Stimulated activated CD8-positive, alpha-beta memory T cell treated with anti-CD3 and anti-CD28 coated beads, Interleukin-4, amount 100 ng/mL, for 48 hours (primary cell): ENCODE data around the gene YEATS2.
"Not testable (repeated sequence)": the region's sequence is repeated elsewhere in the genome, so short reads cannot be mapped to it uniquely, and the experiment has no call there.

ENCODE experiments used
- DNase-seq: peaks from one replicate; pipeline ENCODE4 v3.0.0-alpha.2; 2020

The YEATS2 gene

DNA sequence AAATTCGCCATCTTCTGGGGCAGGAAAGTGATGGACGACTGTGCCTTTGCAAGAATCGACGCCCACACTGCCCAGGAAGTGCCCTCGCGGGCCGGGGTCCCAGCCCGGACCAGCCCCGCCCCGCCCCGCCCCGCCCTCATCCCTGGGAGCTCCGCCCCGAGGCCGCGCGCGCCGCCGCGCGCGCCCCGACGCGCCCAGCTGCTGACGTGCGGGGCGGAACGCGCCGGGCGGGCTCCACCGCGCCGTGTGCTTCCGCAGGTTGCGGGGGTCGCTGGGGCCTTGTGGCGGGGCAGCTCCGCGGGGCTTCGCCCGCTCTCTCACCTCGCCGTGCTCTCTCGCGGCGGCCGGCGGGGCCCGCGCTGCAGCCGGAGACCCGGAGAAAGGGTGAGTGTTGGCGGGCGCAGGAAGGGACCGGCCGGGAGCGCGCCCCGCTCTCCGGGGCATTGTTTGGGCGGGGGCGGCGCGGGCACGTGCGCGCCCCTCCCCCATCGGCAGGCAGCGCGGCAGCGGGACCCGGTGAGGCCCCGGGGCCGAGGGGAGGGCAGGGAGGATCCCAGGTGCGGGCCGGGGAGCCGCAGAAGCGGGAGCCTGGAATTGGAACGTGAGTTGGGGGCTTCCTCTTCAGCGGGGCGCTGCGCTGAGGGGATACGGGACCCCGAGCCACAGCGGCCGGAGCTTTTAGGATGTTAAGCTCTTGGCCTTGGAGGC, at the start of gene YEATS2:
Gene YEATS2 (plus strand): TSS at position 188 of the 708 bp plus-strand sequence. CDS start 17,366 bp downstream, outside the sequence.
- peak; percentile 82 for DNase-seq

DNA sequence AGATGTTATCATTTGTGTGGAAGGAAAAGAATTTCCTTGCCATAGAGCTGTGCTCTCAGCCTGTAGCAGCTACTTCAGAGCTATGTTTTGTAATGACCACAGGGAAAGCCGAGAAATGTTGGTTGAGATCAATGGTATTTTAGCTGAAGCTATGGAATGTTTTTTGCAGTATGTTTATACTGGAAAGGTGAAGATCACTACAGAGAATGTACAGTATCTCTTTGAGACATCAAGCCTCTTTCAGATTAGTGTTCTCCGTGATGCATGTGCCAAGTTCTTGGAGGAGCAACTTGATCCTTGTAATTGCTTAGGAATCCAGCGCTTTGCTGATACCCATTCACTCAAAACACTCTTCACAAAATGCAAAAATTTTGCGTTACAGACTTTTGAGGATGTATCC, 47.0 kb upstream of the YEATS2 start:
- DNase-seq, result no peak

DNA sequence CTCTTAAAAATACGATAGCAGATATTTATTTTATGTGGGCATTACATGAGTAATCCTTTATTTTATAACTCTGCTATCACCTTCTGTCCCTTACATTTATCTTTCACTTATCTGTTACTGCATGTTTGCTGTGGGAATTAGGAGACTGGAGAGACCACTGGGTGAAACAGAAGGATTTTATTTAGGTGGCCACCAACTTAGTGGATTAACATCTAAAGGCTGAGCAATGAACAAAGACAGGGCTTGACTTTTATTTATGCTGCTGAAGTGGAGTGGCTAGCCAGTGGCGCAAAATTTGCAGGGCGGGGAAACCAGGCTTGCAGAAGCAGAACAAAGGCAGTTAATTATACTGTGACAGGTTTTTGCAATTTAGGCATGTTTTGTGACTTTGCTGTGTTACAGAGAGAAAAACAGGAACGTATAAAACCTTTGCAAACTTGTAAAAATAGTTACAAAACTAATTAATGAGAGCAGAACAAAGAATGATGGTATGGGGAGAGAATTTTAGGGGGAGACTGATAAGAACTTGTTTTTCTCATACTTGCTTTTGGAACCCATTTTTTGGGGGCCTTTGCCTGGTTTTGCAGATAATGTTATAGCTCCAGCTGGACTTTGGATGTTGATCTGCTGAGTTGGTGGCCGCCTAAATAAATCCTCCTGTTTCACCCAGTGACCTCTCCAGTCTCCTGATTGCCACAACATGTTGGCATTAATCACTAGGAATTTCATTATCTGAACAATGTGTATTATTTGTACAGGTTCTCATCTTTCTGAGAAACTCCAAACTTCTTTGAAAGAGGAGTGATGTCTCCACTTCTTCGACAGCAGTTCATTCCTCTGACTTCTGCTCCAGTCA, 44.2 kb upstream of the YEATS2 start:
- no peak for DNase-seq

DNA sequence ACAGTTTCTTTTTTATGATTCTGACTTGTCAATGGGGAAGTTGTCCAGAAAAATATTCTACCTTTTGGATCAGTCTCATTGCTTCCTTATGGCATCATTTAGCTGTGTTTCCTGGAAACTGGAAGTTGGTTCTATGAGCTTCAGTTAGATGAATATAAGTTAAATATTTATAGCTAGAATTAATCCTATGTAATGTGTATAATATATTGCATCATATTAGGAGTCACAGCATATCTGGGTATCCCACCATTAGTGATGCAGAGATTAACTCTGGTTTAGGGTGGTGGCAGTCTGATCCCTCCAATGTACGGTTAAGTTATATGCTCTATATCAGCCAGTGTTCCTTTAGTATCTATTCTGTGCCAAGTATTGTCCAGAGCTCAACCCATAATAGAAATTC, 42.9 kb upstream of the YEATS2 start:
- DNase-seq, result no peak

DNA sequence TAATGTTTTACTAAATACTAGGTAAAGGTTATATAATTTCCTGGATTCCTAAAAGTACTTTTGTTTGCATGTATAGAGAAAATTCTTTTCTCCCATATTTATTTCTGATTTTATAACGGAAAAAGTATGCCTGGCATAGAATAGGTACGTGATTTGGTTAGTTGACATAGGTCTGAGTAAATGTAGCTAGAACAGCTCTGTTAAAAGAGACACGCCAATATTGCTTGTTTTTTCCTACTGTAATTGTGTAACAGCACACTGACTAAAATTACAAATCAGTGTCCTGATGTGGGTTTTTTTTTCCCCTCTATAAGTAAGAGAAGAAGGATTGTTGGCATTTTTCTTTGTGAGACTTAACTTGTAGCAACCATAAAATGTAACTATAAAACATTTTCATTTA, 35.5 kb upstream of the YEATS2 start:
- DNase-seq, result no peak

DNA sequence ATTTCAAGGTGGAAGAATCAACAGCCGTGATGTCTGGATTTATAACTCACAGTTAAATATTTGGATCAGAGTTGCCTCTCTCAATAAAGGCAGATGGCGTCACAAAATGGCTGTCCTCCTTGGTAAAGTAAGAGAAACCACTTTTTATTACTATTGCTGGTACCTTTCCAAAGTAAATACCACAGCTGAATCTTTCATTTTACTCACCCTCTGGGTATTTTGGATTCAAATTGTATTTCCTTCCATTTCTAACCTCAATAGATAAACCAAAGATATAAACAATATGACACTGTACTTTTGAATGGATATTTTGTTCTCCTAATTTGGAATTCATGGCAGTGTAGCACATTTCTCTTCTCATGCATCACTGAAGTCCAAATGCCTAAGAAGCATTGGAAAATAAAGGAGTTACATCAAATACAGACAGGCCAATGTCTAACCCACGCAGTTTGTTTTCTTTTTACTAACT, 32.6 kb upstream of the YEATS2 start:
- DNase-seq, result no peak

DNA sequence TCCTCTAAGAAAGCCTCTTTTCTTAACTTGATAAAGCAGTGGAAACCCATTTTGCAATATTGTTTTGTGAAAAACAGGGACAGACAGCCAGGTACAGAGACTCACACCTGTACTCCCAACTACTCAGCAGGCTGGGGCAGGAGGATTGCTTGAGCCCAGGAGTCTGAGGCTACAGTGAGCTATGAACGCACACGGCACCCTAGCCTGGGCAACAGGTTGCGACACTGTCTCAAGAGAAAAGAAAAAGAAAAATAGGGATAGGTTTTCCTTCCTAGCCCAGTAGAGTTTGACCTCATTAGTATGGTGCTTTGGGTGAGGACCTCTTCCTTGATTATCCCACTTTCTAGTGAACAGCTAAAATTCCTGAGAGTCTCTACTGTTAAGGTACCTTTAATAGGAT, 17.5 kb upstream of the YEATS2 start:
- no peak for DNase-seq

DNA sequence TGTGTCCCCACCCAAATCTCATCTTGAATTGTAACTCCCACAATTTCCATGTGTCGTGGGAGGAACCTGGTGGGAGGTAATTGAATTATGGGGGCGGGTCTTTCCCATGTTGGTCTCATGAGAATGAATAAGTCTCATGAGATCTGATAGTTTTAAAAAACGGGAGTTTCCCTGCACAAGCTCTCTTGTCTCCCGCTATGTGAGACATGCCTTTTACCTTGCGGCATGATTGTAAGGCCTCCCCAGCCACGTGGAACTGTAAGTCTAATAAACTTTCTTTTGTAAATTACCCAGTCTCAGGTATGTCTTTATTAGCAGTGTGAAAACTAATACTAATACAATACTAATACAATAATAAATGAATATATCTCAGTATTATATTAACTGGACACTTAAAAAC, 9.9 kb upstream of the YEATS2 start:
- DNase-seq, result no peak

DNA sequence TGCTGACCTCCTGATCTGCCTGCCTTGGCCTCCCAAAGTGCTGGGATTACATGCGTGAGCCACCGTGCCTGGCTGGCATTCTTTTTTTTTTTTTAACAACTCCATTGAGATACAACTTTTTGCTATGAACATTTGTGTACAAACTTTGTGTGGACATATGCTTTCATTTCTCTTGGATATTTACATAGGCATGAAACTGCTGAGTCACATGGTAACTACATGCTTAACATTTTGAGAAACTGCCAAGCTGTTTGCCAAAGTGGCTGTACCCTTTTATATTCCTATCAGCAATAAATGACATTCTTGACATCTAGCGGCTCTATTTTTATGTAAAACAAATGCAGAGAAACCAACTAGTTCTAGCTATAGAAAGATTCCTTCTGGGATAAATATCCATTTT, 8.7 kb upstream of the YEATS2 start:
- no peak for DNase-seq

DNA sequence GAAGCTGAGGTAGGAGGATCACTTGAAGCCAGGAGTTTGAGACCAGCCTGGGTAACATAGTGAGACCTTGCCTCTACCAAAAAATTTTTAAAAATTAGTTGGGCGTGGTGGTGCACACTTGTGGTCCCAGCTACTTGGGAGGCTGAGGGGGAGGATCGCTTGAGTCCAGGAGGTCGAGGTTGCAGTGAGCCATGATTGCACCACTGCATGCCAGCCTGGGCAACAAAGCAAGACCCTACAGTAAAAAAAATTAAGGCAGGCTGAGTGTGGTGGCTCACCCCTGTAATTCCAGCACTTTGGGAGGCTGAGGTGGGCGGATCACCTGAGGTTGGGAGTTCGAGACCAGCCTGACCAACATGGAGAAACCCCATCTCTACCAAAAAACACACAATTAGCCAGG, 8.0 kb upstream of the YEATS2 start:
- not testable (repeated sequence) for DNase-seq

DNA sequence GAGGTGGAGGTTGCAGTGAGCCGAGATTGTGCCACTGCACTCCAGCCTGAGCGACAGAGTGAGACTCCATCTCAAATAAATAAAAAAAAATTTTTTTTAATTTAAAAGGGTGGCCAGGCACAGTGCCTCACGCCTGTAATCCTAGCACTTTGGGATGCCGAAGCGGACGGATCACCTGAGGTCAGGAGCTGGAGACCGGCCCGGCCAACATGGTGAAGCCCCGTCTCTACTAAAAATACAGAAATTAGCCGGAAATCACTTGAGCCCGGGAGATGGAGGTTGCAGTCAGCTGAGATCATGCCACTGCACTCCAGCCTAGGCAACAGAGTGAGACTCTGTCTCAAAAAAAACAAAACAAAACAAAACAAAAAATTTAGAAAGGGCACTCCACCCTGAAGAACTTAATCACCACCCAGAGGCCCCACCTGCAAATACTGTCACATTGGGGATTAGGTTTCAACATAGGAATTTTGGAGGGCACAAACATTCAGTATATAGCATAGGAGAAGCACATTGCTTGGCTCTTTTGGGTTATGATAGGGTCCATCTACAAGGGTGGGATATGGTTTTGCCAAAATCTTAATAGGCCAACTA, 7.1 kb upstream of the YEATS2 start:
- DNase-seq, result no peak

DNA sequence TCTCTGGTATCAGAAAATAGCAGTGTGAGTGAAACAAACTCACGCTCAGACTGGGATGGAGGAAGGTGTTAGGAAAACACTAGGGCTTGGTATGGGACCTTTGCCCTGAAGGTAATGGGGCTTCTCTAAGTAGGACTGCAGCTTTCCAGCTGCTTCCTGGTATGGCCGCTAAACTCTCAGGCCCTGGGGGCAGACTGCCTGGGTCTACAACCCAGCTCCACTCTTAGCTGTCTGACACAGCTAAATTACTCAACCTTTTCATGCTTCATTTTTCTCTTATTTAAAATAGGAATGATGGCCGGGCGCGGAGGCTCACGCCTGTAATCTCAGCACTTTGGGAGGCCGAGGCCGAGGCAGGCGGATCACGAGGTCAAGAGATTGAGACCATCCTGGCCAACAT, 5.2 kb upstream of the YEATS2 start:
- DNase-seq, result no peak

DNA sequence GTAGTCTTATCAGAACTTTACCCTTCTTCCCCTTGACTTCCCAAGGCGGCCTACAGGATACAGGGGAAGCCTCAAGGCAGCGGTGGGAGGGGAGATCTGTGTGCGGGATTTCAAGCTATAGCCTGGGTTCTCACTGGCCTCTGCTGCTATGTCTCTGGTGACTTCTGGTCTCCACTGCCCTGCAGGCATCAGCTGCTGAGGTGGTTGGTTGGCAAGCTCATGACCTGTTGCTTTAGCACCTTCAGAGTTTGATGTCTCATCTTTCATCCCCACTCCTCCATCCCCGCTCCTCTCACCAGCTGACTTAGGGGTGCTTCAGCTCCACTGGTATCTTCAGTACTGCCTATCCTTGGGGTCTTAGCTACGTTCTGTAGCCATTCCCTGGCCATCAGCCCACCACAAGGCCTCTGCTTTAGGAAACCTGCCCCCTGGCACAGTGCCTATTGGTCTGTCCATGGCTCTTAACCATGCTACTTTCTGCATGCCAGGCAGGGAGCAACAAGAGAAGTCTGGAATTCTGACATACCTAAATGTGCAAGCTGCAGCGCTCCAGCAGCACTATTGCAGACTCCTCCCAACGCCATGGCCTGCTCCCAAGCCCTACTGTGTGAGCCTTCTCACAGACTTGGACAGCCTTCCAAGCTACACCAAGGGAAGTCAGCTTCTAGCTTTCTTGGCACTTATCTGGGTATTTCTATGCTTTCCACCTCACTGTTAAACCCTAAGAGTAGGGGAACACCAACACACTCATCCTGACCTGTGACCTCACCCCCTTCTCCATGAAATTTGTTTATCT, 1.8 kb upstream of the YEATS2 start:
- no peak for DNase-seq

DNA sequence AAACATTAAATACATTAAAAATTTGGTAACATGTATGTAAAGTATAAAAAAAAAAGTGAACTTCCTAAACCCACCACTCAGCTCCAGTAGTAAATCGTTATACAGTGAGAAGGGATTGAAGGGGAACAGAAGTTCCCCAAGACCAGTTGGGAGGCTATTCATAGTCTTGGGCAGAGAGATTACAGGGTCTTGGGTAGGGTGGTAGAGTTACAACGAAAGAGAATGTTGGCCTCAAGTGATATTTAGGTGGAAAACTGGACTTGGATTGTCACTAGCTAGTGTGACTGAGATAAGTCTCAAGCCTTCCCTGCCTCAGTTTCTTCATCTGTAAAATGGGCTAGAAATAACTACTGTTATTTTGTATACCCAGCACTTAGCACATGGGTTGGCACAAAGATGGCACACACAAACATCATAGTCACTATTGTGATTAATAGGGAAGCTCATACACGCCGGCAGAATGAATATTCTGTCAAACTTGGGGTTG, 431 bp upstream of the YEATS2 start:
- no peak for DNase-seq

DNA sequence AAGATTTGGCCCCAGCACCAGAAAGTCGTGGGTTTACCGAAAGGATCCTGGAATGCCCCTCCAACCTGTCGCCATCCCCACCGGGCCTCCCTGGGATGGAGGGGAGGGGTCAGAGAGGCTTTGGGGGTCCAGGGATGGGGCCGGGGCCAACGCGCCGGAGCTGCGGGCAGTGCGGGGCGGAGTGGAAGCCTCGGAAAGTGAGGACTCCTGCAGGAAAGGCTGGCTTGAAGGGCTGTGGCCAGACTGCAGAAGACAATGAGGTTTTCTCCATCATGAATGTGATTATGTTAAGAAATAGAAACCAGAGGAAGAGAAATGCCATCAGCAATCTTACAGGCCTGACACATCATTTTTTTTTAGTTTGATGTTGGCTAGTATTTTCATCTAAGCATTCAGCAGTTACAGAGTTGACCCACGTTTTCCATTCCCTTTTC, 738 bp downstream of the YEATS2 start:
- DNase-seq, result no peak

DNA sequence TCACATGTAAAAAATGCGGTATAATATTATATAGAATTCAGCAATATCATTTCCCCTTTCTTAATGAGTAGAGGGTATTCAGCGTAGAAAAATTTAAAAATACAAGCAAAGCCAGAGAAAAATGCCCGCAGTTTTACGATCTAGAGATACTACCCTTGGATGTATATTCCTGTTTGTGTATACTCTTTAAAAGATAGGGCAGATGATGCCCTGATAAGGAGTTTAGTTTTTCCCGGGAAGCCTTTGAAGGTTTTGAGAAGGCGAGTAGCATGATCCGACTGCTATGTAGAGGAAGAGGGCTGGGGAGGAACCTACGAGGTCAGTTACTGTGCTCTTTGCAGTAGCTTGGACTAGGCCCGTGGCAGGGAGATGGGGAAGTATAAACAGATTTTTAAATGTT, 1.2 kb downstream of the YEATS2 start:
- no peak for DNase-seq

DNA sequence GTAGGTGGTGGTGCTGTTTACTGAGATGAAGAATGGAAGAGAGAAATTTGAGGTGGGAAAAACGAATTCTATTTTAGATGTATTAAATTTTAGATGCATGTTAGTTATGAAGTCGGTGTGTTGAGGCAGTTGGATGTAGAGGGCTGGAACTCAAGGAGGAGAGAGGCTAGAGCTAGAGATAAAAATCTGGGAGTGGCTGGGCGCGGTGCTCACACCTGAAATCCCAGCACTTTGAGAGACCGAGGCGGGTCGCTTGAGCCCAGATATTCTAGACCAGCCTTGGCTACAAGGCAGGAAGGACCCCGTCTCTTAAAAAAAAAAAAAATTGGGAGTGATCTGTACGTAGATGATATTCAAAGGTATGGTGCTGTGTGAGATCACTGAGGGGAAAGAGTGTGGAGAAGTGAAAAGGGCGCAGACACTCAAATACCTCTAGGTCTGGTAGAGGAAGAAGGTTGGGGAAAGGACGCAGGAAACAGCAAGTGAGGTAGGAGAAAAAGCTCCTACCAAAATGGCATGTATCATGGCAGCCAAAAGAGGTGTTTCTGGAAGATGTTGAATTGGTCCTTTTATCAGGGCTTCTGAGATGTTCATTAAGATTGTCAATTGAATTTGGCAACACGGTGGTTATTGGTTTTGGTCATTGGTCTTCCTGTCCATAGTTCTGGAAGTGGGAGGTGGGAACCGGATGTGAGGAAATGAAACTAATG, 1.8 kb downstream of the YEATS2 start:
- DNase-seq, result no peak

DNA sequence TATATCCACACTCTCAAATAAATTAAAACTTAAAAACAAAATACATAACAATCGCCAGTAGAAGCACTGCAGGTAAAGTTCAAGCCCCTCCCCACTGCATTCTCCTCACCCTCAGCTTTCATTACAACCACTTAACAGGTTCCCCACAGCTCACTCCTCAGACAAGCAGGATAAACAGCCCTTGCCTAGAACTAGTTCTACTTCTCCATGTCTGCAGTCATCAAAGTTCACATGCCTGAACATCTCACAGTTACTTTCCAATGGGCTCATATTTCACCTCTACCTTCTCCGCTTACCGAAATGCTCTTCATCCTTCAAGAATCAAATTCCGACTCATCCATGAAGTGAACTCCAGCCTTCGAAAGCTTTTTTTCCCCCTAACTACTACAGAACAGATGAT, 4.1 kb downstream of the YEATS2 start:
- DNase-seq, result no peak

DNA sequence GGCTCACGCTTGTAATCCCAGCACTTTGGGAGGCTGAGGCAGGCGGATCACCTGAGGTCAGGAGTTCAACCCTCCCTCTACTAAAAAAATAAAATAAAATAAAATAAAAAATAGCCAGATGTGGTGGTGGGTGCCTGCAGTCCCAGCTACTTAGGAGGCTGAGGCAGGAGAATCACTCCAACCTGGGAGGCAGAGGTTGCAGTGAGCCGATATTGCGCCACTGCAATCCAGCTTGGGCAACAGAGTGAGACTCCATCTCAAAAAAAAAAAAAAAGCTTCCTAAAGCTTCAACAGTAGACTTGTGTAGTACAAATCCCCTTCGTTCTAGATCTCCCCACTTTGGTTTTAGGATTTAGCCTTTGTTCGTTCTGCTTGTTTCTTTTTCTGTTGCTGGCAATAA, 6.3 kb downstream of the YEATS2 start:
- DNase-seq, result not testable (repeated sequence)

DNA sequence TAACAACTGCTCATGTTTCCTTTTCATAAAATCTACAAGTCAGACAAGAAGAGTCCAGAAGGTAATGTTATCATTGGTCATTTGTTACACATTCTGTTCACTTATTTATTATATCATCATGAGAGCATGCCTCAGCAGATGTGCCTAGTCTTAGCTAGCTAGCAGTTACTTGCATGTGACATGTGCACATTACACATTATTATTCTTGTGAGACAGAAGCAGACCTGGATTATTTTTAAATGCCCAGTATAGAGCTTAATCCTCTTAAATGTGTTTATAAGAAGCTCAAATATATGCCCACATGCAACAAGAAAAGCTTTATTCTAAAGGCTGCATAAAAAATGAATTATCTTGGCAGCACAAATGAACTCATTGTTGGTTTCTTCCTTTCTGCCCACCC, 12.6 kb downstream of the YEATS2 start:
- DNase-seq, result no peak

DNA sequence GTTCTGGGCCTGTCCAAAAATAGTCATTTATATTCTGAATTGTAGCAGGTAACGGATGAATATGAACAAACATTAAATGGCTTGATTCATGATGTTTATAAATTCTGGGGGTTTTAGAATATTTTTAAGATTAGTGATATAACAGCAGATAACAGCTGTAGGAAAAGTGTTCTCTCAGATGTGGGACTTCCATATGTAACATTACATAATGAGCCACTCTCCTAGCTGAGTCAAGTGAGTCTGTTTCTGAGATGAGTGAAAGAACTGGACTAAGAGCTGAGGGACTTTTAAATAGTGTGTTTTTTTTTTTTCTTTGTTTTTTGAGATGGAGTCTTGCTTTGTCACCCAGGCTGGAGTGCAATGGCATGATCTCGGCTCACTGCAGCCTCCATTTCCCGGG, 13.9 kb downstream of the YEATS2 start:
- no peak for DNase-seq

DNA sequence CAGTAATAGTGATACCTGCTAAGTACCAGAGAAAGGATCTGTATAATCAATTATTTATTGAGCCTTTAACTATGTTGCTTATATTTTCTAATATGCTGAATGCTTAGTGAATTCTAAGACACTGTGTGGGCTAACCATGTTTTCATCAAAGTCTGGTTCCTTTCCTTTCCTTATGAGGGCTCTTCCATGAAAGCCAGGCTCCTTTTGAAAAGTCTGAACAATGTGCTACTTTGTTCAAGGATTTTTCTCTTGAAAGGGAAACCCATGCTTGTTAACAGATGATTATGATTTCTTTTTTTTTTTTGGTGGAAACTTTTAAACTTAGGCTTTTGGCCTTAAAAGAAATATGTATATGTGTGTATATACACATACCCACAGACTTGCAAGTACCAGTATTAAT, 17.0 kb downstream of the YEATS2 start:
- no peak for DNase-seq
